GM18907 (cell line): Measurements from ENCODE around the gene MIF4GD.
"Not testable (repeated sequence)": the region's sequence is repeated elsewhere in the genome, so short reads cannot be mapped to it uniquely, and the experiment has no call there.

Experiments used
- ATAC-seq: cut with Tn5 transposase; IDR thresholded peaks from one replicate; pipeline ENCODE4 v1.9.1; 2021; ENCODE audit warnings: mild to moderate bottlenecking, moderate library complexity; ENCODE audit not compliant: unreplicated experiment

The MIF4GD gene

DNA sequence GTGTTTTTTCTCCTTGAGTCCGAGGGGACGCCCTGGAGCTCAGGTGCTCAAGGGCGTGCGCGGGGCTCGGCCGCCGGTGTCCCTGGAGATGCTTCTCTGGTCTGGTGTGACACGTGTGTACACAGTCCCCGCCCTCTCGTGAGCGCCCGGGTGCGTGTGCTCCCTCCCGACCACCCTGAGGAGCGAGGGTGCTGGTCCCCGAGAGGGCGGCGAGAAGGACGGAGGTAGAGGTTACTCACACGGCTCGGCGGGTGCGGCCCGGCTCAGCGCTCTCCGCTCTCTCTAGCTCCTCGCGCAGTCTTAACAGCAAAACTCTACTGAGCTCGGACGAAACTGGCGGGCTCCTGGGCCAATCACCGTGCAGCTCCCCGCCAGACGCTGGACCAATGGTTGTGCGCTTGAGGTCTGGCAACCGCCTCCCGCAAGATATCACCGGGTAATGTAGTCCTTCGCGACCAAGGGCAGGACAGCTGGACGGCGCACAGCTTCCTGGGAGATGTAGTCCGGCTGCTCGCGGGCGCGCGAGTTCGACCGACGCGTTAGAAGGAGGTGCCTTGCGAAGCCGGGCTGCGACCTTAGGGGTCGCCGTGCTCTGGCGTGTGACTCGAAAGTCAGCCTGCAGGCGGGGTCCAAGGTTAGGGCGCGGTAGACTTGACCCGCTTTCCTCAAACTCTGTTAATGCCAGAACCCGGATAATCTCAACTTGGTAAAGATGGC is 18.2 kb upstream of the MIF4GD start, which contains the start of gene SLC25A19:
Gene SLC25A19 (minus strand): TSS at position 319 of the 717 bp plus-strand sequence. CDS start 2,669 bp downstream, outside the sequence.
- ATAC-seq: peak; percentile 90

DNA sequence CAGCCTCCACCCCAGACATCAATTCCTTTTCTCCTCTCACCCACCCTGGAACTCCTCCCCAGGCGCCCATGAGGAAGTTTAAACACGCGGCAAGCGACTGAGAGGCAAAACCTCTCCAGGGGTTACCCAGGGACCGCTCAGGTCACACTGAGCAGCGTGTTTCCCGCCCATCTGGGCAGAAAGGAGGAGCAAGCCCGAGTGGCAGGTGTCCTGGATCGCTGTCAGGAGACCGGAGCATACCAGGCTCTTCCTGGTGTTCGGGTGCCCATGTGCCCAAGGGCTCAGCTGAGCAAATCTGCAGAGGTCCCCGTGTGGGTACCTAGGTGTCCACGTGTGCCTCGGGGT is 17.7 kb upstream of the MIF4GD start:
- ATAC-seq: peak; percentile 20

GRCh38 chr17:75288359-75288758 is 17.3 kb upstream of the MIF4GD start:
- ATAC-seq: no peak

- no peak for ATAC-seq
Observed at GRCh38 chr17:75287221-75287620, 16.2 kb upstream of the MIF4GD start.

DNA sequence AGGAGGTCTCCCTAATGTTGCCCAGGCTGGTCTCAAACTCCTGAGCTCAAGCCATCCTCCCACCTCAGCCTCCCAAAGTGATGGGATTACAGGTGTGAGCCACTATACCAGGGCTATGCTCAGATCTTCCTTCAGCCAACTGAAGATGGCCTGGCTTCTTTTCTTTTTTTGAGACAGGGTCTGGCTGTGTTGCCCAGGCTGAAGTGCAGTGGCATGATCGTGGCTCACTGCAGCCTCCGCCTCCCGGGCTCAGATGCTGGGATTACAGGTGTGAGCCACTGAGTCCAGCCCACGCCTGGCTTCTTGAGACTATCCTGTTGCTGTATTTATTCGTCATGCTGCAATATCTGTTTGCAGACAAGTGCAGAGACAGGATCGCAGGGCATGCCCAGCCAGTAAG is 14.1 kb upstream of the MIF4GD start:
- ATAC-seq: no peak

GRCh38 chr17:75280189-75280588 is 9.2 kb upstream of the MIF4GD start:
- ATAC-seq: not testable (repeated sequence)

- no peak for ATAC-seq
Observed at GRCh38 chr17:75277664-75278071, 6.6 kb upstream of the MIF4GD start.

- ATAC-seq: no peak
Observed at GRCh38 chr17:75273977-75274708, 3.1 kb upstream of the MIF4GD start.

- no peak for ATAC-seq
Observed at GRCh38 chr17:75272848-75273184, 1.8 kb upstream of the MIF4GD start.

DNA sequence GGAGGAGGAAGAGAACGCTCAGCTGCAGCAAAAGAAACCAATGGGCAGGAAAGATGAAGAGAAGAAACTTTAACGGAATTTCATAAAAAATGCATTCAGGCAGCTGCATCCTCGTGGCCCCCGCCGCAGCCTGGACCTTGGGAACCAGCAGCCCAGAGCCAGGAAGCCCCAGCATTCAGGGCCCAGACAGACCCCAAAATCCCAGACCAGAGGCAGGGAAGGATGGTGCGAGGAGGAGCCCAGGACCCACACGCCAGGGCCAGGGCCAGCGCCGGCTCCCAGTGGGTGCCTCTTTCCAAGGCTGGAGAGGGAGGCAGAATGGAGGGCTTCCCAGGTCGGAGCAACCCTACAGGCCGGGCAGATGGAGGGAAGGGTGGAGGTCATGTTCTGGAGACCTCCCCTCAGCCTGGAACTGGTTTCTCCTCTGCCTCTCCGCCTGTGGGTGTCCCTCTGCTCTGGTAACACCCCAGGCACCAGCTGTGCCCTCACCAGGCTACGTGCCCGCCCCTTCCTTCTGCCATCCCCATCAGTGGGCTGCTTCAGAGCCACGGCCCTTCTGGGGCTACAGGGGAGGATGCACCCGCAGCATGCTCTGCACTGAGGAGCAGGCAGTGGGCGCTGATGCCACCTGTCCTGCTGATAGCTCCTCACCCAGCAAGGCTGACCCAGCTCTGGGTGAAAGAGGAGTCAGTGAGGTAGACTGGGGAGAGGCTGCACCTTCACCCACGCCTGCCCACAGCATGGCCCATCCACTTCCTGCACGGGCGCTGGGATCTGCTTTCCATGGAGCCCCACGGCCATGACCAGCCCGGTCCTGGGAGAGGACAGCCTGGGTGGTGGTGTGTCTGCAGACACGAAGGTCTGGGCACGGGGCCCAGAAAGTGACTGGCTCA is 1.2 kb upstream of the MIF4GD start:
- ATAC-seq: no peak

GRCh38 chr17:75271233-75271954 is 363 bp upstream of the MIF4GD start:
- peak; percentile 66 for ATAC-seq

- peak; percentile 36 for ATAC-seq
Observed at GRCh38 chr17:75270218-75270965, 639 bp downstream of the MIF4GD start.

GRCh38 chr17:75269844-75270217 is 1.2 kb downstream of the MIF4GD start:
- ATAC-seq: no peak

- no peak for ATAC-seq
Observed at GRCh38 chr17:75267411-75268232, 3.4 kb downstream of the MIF4GD start.

DNA sequence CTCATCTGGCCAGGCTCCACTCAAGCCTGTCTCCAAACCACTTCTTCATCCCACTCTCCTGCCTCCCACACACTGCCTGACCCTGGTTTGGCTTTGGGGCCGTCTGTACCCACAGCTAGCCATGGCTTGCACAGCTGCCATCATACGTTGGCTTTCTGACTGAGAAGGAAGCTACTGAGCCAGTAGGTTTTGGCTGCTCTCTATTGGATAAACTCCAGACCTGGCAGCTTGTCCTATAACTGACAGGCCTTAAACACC is 3.9 kb downstream of the MIF4GD start:
- ATAC-seq: no peak

- no peak for ATAC-seq
Observed at GRCh38 chr17:75266316-75267152, 4.5 kb downstream of the MIF4GD start.

DNA sequence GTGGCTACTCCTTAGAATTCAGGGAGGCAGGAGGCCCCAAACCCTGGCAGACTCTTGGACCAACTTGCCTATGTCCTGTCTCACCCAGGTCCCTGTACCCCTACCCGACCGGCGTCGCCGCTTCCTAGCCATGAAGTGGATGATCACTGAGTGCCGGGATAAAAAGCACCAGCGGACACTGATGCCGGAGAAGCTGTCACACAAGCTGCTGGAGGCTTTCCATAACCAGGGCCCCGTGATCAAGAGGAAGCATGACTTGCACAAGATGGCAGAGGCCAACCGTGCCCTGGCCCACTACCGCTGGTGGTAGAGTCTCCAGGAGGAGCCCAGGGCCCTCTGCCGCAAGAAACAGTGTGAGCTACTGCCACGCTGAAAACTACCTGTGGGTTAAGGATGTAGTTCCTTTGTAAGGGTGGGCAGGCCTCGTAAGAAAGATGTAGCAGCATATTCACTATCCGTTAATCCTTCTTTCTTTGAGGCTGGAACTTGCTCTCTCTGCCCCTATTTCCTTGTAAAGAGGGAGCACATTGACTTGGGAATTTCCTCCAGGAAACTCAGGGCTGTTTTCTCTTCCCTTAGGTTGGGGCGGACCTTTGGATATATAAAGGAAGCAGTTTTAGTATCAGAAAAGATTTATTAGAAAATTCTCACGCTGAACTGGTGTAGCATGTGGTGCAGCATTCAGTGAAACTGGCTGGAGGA is 5.3 kb downstream of the MIF4GD start:
- ATAC-seq: no peak

DNA sequence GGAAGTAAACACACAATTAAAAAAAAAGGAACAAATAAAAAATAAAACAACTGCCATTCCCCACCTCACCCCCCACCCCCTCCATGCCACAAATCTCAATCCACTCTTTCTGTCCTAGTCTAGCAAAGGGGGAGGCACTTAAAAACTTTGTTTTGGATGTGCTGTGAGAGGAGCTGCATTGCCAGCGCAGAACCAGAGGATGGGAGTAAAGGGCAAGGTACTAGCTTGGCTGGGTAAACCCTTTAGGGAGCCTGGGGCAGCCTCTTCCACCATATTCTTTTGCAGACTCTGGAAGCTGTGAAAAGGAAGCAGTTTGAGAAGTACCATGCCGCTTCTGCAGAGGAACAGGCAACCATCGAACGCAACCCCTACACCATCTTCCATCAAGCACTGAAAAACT is 8.0 kb downstream of the MIF4GD start:
- ATAC-seq: no peak
